Measurements from ENCODE around the gene HEPN1. TPM values are rescaled to one million over a fixed set of nuclear protein-coding genes. Genes with fewer than 3 reads are reported as not detected.

HEPN1 gene
- polyA plus RNA-seq, 1 donor from 2014 or later, result not detected

Other genes with a start within 250 kb of the HEPN1 start
- gene SIAE, start 245.5 kb upstream of the HEPN1 start, polyA plus RNA-seq, result 4.0 and 4.3 TPM in 2 replicates
- 19.1 and 21.3 TPM in 2 replicates for gene SPA17, start 245.3 kb upstream of the HEPN1 start, polyA plus RNA-seq
- gene NRGN, start 179.3 kb upstream of the HEPN1 start, polyA plus RNA-seq, result 0.69 and 1.1 TPM in 2 replicates
- gene VSIG2, start 167.0 kb upstream of the HEPN1 start, polyA plus RNA-seq, result not detected in 2 replicates
- 0.77 TPM in 1 of 2 replicates, not detected in the other for gene ESAM, start 157.0 kb upstream of the HEPN1 start, polyA plus RNA-seq
- gene MSANTD2, start 118.8 kb upstream of the HEPN1 start, polyA plus RNA-seq, result 40.8 and 45.3 TPM in 2 replicates
- gene ROBO3, start 53.8 kb upstream of the HEPN1 start, polyA plus RNA-seq, result 12.8 and 25.3 TPM in 2 replicates
- gene ROBO4, start 21.4 kb upstream of the HEPN1 start, polyA plus RNA-seq, result not detected in 2 replicates
- not detected in 2 replicates for gene HEPACAM, start 16.8 kb downstream of the HEPN1 start, polyA plus RNA-seq
- 0.88 and 2.5 TPM in 2 replicates for gene CCDC15, start 35.0 kb downstream of the HEPN1 start, polyA plus RNA-seq
- 0.12 and 0.14 TPM in 2 replicates for gene SLC37A2, start 144.1 kb downstream of the HEPN1 start, polyA plus RNA-seq
- gene TMEM218, start 192.4 kb downstream of the HEPN1 start, polyA plus RNA-seq, result 70.0 and 86.6 TPM in 2 replicates
- 0.99 and 1.2 TPM in 2 replicates for gene PKNOX2, start 245.5 kb downstream of the HEPN1 start, polyA plus RNA-seq